NB4 (cell line): ENCODE results near the gene IVL.

Experiments
- POLR2A ChIP-seq: IDR thresholded peaks from 2 replicates; pipeline ENCODE4 v1.6.1; 2011; ENCODE audit warnings: mild to moderate bottlenecking; ENCODE audit not compliant: insufficient read length; ENCODE audit errors: extremely low read depth
- TF ChIP-seq, protein P1 (sequence below): IDR thresholded peaks from one replicate; pipeline ENCODE4 v1.5.1; 2012; ENCODE audit warnings: low read depth, low read length

DNA sequence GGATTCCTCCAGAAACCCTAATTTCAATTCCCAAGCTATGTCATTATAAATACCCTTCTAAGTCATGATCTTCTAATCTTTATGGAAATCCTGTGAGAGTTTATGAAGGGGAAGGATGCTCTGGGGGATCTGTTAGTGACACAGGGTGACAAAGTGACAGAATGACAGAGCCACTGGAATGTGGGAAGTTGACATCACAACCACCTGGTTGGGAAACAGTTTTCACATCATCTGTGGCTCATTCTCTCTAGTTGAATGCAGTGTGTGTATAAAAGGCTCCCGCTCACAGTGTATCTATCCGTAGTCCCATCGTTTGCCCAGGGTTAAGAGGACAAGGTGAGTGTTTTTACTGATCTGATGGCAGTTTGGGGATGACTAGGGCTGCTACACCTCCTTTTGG lies 48.6 kb upstream of the IVL start, which contains the start of gene LCE7A:
- TF ChIP-seq, protein P1, sequence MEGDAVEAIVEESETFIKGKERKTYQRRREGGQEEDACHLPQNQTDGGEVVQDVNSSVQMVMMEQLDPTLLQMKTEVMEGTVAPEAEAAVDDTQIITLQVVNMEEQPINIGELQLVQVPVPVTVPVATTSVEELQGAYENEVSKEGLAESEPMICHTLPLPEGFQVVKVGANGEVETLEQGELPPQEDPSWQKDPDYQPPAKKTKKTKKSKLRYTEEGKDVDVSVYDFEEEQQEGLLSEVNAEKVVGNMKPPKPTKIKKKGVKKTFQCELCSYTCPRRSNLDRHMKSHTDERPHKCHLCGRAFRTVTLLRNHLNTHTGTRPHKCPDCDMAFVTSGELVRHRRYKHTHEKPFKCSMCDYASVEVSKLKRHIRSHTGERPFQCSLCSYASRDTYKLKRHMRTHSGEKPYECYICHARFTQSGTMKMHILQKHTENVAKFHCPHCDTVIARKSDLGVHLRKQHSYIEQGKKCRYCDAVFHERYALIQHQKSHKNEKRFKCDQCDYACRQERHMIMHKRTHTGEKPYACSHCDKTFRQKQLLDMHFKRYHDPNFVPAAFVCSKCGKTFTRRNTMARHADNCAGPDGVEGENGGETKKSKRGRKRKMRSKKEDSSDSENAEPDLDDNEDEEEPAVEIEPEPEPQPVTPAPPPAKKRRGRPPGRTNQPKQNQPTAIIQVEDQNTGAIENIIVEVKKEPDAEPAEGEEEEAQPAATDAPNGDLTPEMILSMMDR: no peak
- no peak for TF ChIP-seq POLR2A
